HG02884 (cell line): ENCODE measurements around the gene FGFR2.

Source experiments
- ATAC-seq: cut with Tn5 transposase; IDR thresholded peaks from one replicate; pipeline ENCODE4 v1.9.1; 2021; ENCODE audit warnings: mild to moderate bottlenecking, moderate library complexity; ENCODE audit not compliant: unreplicated experiment

Gene FGFR2

GRCh38 chr10:121459279-121459621, 139.0 kb downstream of the FGFR2 start:
- ATAC-seq, result no peak

- ATAC-seq, result no peak
Observed at GRCh38 chr10:121457729-121458128, 140.5 kb downstream of the FGFR2 start.

- ATAC-seq, result no peak
Observed at GRCh38 chr10:121455377-121455776, 142.9 kb downstream of the FGFR2 start.

- no peak for ATAC-seq
Observed at GRCh38 chr10:121454781-121455180, 143.5 kb downstream of the FGFR2 start.

GRCh38 chr10:121453160-121453559, 145.1 kb downstream of the FGFR2 start:
- ATAC-seq, result no peak

GRCh38 chr10:121452581-121452980, 145.7 kb downstream of the FGFR2 start:
- no peak for ATAC-seq

GRCh38 chr10:121450247-121450646, 148.0 kb downstream of the FGFR2 start:
- no peak for ATAC-seq

- ATAC-seq, result no peak
Observed at GRCh38 chr10:121449482-121449924, 148.7 kb downstream of the FGFR2 start.

GRCh38 chr10:121448766-121449421, 149.3 kb downstream of the FGFR2 start:
- peak; percentile 90 for ATAC-seq

- ATAC-seq, result no peak
Observed at GRCh38 chr10:121444520-121445165, 153.6 kb downstream of the FGFR2 start.

- ATAC-seq, result no peak
Observed at GRCh38 chr10:121442086-121442935, 155.9 kb downstream of the FGFR2 start.

GRCh38 chr10:121440461-121440860, 157.8 kb downstream of the FGFR2 start:
- ATAC-seq, result no peak

- no peak for ATAC-seq
Observed at GRCh38 chr10:121438333-121438732, 159.9 kb downstream of the FGFR2 start.

- ATAC-seq, result no peak
Observed at GRCh38 chr10:121437596-121437995, 160.6 kb downstream of the FGFR2 start.

- no peak for ATAC-seq
Observed at GRCh38 chr10:121436630-121437341, 161.5 kb downstream of the FGFR2 start.

GRCh38 chr10:121436281-121436629, 162.0 kb downstream of the FGFR2 start:
- no peak for ATAC-seq

- ATAC-seq, result no peak
Observed at GRCh38 chr10:121435099-121435875, 163.0 kb downstream of the FGFR2 start.

GRCh38 chr10:121433965-121434364, 164.3 kb downstream of the FGFR2 start:
- no peak for ATAC-seq

GRCh38 chr10:121428867-121429266, 169.4 kb downstream of the FGFR2 start:
- no peak for ATAC-seq
